CD4-positive, alpha-beta T cell treated with Interleukin-15 for 1 hour (primary cell): Measurements from ENCODE around the gene TCEA2.

Source experiments
- DNase-seq: peaks from one replicate; pipeline ENCODE4 v3.0.0-alpha.2; 2020

TCEA2 gene

DNA sequence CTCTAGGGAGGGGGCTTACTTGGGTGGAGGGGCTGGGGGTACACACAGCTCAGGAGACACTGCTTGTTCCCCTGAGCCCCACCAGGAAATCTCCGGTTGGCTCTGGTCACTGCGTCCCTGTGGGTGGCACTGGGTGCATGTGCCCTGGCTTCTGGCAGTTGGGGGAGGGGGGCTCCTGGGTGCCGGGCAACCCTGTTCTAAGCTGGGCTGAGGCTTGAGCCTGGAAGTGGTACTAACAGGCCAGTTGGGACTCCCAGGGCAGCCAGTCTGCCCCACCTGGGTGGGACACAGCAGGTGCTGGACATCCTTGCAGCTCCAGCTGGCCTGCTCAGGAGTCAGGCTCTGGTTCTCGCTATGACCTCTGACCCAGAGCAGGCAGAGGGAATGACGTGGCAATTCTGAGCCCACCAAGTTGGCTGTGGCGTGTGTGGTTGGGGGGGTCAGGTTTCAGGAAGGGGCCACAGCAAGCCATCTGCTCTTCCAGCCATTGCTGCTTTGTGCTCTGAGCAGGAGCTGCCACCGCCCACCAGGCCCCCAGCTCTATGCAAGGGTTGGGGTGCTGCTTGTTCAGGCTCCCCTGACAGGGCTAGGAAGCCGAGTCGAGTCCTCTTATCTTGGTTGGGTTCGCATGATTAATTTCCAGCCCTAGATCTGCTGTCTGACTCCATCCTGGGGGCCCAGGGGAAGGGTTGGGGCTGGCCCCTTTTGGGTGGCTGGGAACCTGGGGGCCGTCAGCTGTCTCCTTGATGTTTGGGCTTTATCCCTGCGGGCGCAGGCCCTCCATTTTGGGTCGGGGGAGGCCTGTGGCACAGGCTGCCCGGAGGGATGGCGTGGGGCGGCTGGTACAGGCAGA lies 26.4 kb upstream of the TCEA2 start:
- no peak for DNase-seq

DNA sequence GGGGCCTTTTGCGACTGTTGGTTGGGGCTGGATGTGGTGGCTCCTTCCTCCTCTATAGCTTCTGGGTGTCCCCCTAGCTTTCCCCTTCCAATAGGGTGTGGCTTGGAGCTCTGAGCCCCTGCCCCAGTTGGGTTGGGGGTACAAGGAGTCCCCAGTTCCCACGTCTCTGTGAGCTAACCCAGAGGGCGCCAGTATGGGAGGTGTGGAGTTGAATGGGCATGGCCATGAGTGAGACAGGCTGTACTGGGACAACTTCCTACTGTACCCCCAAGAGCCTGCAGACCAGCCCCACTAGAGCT lies 25.9 kb upstream of the TCEA2 start:
- no peak for DNase-seq

DNA sequence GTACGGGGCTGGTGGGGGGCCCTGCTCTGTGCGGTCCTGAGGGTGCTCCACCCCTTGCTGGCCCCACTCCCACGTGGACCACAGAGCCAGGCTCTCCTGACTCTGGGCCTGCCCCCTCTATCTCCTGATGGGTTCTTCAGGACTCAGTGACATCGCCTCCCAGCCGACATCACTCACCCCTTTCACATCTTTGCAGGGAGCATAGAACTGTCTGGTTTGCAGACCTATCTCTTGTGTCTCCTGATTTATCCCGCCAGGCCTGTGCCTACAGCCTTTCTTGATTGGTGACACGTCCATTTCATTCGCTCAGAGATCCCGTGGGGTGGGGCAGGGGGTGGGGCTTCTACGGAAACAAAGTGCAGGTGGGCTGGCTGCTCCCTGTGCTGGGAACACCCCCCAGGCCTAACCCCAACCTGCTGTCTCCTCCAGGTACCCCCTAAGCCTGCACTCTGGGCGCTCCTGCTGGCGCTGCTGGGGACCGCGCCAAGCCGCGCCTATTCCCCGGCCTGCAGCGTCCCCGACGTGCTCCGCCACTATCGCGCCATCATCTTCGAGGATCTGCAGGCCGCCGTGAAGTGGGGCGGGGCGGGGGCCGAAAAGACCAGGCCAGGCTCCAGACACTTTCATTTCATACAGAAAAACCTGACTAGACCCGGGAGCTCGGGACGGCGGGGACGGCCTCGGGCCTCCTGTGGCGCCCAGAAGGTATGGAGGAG lies 25.3 kb upstream of the TCEA2 start:
- DNase-seq, result no peak

DNA sequence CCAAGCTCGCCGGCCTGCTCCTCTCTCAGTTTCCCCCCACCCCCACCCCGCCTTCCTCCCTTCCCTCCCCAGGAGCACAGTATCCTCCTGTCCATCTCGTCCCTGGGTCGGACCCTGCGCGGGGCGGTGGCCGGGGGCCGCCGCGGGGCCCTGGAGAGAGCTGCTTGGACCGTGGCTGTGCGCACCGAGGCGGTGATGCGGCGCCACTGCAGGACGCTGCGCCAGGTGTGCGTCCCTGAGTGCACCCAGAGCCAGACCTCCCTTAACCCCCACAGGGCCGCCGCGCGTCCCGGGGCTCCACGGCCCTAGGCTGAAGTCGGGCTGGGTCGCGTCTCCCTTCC lies 24.8 kb upstream of the TCEA2 start:
- no peak for DNase-seq

DNA sequence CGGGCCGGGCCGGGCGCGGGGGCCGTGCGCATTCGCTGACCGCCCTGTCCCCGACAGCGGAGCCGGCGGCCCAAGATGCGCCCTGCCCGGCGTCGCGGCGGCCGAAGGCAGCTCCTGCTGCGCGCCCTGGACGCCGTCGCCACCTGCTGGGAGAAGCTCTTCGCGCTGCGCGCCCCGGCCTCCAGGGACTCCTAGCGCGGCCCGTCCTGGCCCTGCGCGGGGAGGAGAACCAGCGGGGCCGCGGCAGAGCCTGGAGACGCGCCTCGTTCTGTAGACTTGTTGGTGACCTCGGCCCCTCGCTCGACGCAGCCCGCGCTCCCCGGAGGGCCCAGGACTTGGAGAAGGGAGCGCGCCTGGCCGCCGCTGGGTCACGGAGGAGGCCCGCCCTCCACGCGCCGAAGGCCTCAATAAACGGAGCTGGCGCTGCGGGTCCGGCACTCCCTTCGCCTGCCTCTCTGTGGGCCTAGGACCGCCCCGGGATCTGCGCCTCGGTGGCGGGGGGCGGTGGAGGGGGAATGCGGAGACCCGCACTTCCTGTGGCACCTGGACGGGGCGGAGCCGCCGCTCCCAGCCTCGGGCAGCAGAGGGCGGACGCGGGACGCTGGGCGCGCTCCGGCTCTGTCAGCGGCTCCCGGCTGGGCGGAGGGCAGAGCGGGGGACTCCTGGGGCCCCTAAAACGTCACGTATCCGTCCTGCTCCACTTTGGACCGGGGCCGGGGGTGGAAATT lies 24.3 kb upstream of the TCEA2 start:
- peak; percentile 69 for DNase-seq

DNA sequence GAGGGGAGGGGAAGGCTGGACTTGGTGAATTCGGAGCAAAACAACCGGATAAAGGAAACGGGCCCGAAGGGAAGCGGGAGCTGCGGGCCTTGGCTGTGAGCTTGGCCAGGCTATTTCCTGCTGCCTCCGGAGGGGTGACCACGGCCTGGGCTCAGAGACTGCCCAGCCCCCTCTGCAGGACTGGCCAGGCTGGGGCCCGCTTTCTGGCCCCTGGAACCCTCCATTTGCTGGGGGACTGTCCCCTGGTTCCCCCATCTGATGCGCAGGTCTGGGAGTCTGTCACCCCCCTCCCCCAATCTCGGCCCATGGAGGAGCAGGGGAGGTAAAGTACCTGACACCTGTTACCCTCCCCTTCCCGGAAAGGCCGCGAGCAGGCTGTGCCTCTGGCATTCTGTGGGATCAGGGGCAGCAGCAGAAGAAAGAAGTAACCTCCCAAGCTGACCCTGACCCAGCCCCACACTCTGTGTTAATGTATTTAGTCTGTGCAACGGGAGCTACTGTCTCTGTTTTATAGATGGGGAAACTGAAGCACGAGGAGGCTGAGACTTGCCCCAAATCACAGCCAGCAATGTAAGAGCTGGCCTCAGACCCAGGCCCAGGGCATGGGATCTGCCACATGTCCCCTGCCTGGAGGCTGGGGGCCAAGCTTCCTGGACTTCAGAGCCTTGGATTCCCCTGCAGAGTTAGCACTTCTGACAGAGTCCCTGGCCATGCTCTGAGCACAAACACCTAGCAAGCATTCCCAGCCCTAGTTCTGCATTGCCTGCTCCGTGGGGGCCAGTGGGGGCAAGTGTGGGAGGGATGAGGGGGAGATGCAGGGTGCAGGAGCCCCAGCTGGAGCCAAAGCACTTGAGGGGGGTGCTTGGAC lies 23.5 kb upstream of the TCEA2 start:
- DNase-seq, result no peak

DNA sequence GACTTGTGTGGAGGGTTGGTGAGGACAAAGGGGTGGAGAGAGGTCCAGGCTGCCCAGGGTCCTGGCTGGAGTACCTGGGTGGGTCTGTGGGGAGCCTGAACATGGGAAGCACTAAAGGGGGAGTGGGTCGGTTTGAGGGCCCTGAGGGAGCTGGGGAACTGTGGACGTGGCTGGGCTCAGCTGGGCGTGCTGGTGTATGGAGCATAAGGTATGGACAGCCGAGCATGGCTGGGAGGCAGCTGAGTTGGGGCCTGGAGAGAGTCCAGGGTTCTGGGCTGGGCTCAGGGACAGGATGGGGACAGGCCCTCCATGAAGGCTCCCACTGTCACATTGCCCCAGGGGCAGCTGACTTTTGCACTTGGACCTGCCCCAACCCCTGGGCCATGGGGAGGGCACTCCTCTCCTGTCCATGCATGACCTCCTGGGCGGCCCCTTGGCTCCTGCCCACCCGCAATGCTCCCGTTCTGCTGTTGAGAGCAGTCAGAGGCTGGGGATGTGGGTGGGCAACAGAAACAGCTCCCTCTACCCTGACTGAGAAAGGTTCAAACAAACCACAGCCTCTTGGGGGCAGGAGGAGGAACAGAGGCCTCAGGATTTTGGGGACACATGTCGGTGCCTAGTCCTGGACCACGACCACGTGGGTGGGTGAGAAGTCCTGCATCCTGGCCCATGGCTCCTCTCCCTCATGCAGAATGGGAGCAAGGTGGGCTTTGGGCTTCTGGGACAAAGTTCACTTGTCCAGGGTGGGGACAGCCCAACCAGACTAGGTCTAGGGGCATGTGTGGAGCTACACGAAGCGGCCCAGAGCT lies 22.6 kb upstream of the TCEA2 start:
- no peak for DNase-seq

DNA sequence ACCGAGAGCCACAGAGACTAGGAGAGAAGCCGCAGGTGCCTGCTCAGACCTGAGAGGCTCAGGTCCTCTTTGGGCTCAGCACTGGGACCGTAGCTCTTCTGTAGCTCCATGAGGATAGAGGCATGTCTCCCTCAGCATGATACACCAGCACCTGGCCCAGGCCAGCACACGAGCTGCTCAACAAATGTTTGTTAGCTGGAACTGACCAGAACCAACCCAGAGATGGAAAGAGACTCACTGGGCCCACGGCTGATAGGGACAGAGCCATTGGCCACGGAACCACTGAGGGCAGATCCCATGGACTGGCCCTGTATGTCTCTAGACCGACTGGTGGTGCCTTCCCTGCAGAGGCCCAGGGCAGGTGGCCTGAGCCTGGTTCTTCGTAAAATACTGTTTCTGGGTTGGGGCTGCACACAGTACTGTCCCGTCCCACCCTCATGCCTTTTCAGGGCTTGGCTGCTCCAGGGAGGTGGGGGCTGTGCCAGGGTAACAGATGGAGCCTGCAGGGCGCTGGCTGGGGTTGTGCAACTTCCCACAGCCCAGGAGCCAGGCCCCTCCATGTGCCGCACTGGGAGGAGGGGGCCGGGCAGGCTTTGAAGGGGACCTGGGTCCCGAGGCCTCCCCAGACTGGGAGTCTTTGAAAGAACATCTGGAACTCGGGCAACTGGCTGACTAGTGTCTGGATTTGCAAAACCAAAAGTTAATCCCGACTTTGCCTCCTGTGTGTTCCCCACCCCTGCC lies 21.8 kb upstream of the TCEA2 start:
- DNase-seq, result no peak

DNA sequence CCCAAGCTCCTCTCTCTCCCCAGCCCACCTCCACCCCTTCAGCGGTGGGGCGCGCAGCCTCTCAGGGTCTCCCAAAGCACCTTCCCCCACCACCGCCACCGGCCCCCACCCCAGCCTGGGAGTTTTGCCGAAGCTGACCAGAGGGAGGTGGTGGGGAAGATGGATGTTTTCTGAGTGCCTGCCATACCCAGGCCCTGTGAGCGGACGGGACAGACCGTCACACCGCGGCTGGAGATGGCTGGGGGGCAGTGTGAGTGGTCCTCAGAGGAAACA lies 21.3 kb upstream of the TCEA2 start:
- no peak for DNase-seq

DNA sequence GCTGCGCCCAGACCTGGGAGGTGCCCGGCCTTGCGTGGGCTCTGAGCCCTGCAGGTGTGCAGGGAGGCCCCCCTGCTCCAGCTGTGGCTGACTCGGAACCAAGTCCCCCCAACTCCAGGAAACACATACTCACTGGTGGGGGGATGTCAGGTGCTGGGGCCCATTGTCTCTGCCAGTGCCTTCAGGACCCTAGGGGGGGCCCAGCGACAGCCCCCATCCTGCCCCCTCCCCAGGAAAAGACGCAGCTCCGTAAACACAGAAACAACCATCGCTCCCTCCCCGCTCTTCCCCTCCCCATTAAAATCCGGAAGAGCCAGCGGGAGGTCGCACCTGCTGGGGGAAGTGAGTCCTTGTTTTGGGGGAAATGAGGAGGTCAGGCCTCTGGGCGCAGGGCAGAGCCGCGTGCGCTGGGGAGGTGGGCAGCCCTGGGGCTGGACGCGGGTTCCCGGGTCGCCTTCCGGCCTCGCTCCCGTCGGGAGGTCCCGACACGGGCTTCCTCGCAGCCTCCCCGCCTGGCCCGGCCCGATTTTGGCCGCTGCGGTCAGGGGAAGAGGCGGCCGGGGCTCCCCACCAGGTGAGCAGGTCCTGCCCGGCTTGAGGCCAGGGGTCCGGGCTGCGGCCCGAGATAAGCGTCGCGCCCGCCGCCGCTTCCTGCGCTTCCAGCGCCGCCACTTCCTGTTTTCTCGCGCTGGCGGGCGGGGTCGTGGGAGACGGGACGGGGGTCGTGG lies 20.8 kb upstream of the TCEA2 start:
- no peak for DNase-seq

DNA sequence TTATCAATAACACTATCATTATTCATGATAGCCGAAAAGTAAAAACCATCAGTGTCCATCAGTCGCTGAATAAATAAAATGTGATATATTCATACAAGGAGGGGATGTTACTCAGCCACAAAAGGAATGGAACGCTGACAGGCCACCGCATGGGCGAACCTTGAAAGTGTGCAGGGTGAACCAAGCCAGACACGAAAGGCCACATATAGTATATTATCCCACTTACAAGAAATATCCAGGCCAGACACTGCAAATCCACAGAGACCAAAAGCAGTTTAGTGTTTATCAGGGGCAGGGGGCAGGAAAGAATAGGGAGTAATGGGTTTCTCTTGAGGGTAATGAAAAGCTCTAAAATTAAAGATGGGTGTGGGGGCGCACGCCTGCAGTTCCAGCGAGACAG lies 19.2 kb upstream of the TCEA2 start:
- DNase-seq, result no peak

DNA sequence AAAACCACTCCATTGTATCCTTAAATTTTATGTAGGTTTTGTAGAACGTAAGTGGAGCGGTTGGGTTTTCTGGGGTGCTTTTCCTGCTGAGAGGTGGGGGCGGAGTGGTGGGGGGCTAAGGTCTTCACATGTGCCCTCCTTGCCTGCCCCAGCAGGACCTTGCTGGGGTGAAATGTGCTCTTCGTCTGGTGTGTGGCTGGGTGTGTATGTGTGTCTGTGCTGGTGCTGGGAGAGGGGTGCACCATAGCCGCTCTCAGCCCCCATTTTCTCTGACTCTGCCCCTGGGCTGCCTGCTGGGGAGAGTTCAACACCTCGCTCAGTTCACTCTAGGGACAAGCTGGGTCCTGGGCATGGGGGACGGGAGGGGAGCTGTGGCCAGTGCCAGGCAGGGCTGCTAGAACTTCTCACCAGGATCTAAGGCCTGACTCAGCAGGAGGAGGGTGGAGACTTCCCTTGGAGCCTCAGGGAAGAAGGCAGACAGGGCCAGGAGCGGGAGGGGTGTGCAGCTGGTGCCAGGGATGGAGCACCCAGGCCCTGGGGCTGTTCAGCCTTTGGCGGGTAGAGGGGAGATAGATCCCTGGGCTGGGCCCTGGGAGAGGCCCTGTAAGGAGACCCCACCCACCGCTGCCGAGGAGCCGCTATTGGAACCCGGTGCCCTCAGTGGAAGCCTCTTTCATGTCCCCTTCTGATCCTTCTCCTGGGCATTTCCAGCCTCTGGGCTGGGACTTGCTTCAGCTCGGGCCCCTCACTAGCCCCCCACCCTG lies 18.3 kb upstream of the TCEA2 start:
- no peak for DNase-seq

DNA sequence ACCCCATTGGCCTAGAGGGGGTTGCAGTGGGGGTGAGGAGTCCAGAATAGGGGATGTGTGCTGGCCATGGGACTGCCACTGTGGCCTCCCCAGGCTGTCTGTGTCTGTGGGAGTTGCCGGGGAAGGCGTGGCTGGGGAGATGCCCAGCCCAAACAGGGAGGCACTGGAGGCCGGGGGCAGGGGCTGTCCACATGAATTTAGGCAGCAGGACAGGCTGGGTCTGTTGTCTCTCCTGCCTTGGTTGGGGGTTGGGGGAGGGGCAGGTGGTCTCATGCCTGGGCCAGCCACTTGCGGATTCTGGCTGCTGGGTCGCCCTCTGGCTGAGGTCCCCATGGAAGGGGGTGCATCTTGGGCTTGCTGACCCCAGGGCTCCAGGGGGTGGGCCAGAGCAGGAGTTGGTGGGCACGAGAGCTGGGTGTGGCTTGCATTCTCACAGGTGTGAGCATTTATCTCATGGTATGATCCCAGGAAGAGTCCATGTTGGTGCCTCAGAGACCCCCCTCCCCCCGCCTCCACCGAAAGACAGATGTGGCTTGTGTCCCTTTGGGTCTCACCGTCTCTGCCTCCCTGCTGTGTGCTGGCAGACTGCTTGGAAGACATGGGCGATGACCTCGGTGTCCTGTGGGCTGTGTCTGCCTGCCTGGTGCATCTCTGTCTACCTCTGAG lies 17.5 kb upstream of the TCEA2 start:
- DNase-seq, result no peak

DNA sequence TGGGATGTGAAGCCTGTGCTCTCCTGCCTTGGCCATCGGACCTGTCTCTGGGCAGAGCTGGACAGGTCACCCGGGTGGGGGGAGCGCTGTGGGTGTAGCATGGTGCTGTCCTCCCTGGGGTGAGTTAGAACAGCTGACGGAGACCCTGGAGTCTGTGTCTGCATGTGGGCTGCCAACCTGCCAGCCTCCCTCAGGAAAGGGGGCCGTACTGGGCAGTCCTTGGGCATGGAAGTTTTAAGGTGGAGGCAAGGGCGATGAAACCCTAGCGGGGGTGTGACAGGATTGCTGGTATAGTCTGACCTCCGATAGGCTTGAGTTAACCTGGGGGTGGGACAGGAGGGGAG lies 16.0 kb upstream of the TCEA2 start:
- DNase-seq, result no peak

DNA sequence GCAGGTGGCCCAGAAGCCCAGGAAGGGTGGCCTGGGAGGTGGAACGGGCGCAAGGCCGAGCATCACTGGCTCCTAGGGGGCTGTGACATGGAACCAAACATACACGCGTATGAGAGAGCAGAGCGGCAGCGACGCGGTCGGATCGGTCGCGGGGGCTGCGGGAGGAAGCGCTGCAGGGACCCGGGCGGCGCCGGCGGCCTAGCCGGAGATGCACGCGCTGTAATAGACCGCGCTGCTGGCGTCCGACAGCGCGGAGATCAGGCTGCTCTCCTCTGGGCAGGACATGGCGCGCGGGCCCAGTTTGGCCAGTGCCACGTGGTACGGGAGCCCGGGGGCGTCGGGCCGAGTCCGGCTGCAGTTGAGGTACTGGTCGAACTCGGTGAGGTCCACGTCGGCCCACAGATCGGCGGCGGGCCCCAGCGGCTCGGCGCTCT lies 15.0 kb upstream of the TCEA2 start:
- no peak for DNase-seq

DNA sequence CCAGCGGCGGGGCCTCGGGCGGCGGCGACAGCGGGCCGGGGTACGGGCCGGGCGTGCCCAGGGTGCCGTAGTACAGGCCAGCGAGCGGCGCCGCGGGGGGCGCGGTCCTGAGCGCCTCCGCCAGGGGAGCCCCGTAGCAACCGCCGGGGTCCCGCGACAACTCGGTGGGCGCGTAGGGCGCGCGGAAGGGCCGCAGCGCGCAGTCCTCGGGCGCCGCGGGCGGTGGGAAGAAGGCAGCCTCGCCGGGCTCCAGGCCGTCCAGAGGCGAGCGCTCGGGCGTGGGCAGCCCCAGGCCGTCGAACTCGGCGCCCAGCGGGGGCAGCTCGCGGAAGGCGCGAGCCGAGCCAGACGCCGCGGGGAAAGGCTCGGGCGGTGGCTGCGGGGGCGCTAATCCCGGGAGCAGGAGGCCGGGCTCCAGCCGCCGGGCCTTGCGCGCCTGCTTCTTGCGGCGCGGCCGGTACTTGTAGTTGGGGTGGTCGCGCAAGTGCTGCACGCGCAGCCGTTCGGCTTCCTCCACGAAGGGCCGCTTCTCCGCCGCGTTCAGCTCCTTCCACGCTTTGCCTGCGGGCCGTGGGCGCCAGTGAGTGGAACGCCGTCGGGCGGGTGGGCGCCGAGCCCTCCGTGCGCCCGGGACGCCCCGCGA lies 14.5 kb upstream of the TCEA2 start:
- DNase-seq, result no peak

DNA sequence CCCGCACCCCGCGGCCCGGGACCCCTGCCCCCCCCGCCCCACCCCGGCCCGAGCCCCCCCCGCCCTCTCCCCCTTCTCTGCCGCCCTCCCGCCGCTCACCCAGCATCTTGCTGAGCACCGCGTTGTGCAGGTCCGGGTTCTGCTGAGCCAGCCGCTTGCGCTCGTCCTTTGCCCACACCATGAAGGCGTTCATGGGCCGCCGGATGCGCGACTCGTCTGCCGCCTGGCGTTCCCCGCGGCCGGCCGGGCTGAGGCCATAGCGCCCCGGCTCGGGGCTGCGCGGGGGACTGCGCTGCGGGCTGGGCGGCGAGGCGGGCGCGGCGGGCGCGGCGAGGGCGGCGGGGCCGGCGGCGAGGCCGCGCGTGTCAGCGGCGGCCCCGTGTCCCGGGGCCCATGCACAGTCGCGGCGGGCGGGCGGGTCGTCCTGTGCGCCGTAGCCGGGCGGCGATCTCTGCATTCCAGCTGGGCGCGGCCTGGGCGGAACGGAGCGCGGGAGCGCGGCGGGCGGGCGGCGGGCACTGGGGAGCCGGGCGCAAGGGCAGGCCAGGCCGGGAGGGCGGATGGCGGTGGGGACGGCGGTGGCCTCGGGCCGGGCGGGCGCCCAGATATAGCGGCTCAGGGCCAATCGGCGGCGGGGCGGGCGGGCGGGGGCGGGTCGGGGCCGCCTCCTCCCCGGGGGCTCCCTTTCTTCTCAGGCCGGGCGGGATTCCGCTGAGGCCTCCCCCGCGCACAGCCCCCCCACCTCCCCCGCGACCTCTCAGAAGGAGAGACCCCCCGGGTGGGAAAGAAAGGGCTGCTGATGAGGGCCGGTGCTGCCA lies 13.7 kb upstream of the TCEA2 start, which contains the start of gene SOX18:
SOX18 (minus strand) TSS at position 580 of the 818 bp plus-strand sequence; CDS start at position 457, 123 bp downstream.
- DNase-seq, result no peak

DNA sequence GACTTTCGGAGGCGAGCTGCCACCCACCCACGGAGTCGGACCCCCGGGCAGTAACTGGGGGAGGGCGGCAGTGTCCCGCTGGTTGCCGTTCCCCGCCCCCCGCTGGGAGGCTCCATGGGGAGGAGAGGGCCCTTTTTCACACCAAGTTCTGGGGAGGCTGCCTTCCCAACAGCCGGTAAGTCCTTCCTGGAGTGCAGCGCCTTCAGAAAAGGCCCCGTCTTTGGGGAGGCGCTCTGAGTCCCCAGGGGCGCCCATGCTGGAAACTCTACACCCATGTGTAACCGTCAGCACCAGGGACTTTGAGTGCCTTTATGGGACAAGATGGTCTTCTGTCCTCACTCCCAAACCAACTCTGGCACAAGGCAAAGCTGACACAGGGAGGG lies 13.1 kb upstream of the TCEA2 start:
- no peak for DNase-seq
